AG04450 (cell line): ENCODE measurements around the gene GAS2. TPM values are rescaled to one million over a fixed set of nuclear protein-coding genes. Genes with fewer than 3 reads are reported as not detected.

Experiments used
- CTCF ChIA-PET: fragments of 300-600, 350-600 bp; formaldehyde crosslinking; extraction: SDS; loops from one replicate; lab custom pipeline; 2022; ENCODE audit warnings: antibody characterized with exemption, inconsistent platforms; lab: Charles Lee
- POLR2A ChIA-PET: fragments of 350-600 bp; formaldehyde crosslinking; extraction: SDS; loops from one replicate; lab custom pipeline; 2021; ENCODE audit warnings: antibody characterized with exemption, inconsistent platforms; lab: Yijun Ruan, JAX
- DNase-seq: peaks from one replicate; pipeline ENCODE4 v3.0.0-alpha.2; 2011; ENCODE audit warnings: low read depth, low spot score
- H3K27ac ChIP-seq: one replicate; pipeline ENCODE4 v1.5.1; 2012; ENCODE audit warnings: low read depth, low read length, control low read depth
- H3K27me3 ChIP-seq: one replicate; pipeline ENCODE4 v1.6.0; 2012; ENCODE audit warnings: low read length; ENCODE audit not compliant: control insufficient read depth, insufficient read depth
- H3K4me3 ChIP-seq: 2 replicates; pipeline ENCODE4 v1.5.1; 2011; ENCODE audit warnings: mild to moderate bottlenecking, low read depth, low read length, control low read depth
- H3K9me3 ChIP-seq: 2 replicates; pipeline ENCODE4 v1.5.1; 2012; ENCODE audit warnings: low read length; ENCODE audit not compliant: control insufficient read depth, insufficient read depth
- CTCF ChIP-seq: IDR thresholded peaks from 2 replicates; pipeline ENCODE4 v1.5.1; 2011; ENCODE audit warnings: low read depth, low read length, control low read depth, inconsistent platforms
- polyA plus RNA-seq: library from polyadenylated mRNA; depleted of rRNA; stranded (reverse); fragments of >200 nt; gene quantifications from 2 replicates; pipeline ENCODE4 v1.2.3, GENCODE V29; 2011

GAS2 gene
- polyA plus RNA-seq, 1 experiment, result 0.67 TPM

- no peak for DNase-seq
- ChIA-PET POLR2A (no interaction called here), CTCF (interaction anchor here (1.2 kb wide), 1 partner anchor 161 kb away, joined by 6 read pairs; no protein-coding TSS in a partner anchor)
- no peak overlapping the region for H3K4me3 ChIP-seq
- no peaks in the 10 kb centered on the region for H3K27me3 ChIP-seq
- peaks cover 3% of the 10 kb centered on the region; the same call in 1 of the 2 replicates for H3K9me3 ChIP-seq
- no peak overlapping the region for H3K27ac ChIP-seq
- no peak for TF ChIP-seq CTCF
Observed at GRCh38 chr11:22626573-22627239, 39.7 kb upstream of the GAS2 start.

GRCh38 chr11:22627421-22627820, 39.0 kb upstream of the GAS2 start:
- Histone ChIP-seq H3K27me3 (no peaks in the 10 kb centered on the region), H3K27ac (no peak overlapping the region), H3K4me3 (no peak overlapping the region), H3K9me3 (peaks cover 3% of the 10 kb centered on the region; the same call in 1 of the 2 replicates)
- POLR2A ChIA-PET, result no interaction called here
- DNase-seq, result no peak
- CTCF ChIA-PET, result no interaction called here
- TF ChIP-seq CTCF, result no peak

GRCh38 chr11:22633354-22633902, 33.0 kb upstream of the GAS2 start:
- ChIA-PET POLR2A (no interaction called here), CTCF (interaction anchor here (0.6 to 0.9 kb wide), 2 partner anchors 9 to 101 kb away, joined by 4 to 5 read pairs; no protein-coding TSS in a partner anchor)
- no peak for DNase-seq
- Histone ChIP-seq H3K27me3 (no peaks in the 10 kb centered on the region), H3K27ac (no peak overlapping the region), H3K4me3 (no peak overlapping the region), H3K9me3 (no peaks in the 10 kb centered on the region)
- 0 out of 2 replicates have a peak, but pooled peaks have one; percentile 6 for TF ChIP-seq CTCF

- ChIA-PET CTCF (no interaction called here), POLR2A (no interaction called here)
- H3K27me3 ChIP-seq, result no peaks in the 10 kb centered on the region
- no peak overlapping the region for H3K27ac ChIP-seq
- DNase-seq, result no peak
- no peak overlapping the region for H3K4me3 ChIP-seq
- H3K9me3 ChIP-seq, result no peaks in the 10 kb centered on the region
- TF ChIP-seq CTCF, result no peak
Observed at GRCh38 chr11:22634897-22635629, 31.3 kb upstream of the GAS2 start.

GRCh38 chr11:22635689-22636088, 30.7 kb upstream of the GAS2 start:
- no peak for DNase-seq
- CTCF ChIA-PET, result no interaction called here
- no peak overlapping the region for H3K4me3 ChIP-seq
- TF ChIP-seq CTCF, result no peak
- no peaks in the 10 kb centered on the region for H3K27me3 ChIP-seq
- POLR2A ChIA-PET, result no interaction called here
- no peak overlapping the region for H3K27ac ChIP-seq
- H3K9me3 ChIP-seq, result no peaks in the 10 kb centered on the region
